ENCODE results near the gene GPC5. TPM values are rescaled to one million over a fixed set of nuclear protein-coding genes. Genes with fewer than 3 reads are reported as not detected.

GPC5 gene
- total and polyA plus RNA-seq, 4 donors: 0.51 to 22.4 (median 2.0) TPM

DNA sequence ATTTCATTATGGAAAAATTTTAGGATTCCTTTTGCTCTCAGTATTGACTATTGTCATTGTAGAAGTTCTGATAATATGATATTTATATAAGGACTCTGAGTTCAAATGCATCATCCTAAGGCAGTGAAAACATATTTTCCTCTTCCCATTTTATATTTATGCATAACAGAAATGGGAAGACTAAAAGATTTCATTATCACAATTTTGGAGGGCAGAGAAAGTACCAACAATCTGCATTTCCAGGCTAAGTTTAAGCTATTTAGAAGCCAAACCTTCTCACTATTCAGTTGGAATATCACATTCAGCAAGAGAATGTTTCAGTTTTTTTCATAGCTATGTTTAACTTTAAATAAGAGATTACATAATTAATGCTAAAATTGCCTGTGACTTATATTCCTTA, 1269.7 kb downstream of the GPC5 start:
- Histone ChIP-seq H3K9me3 (ENCODE audit: control insufficient read depth in 4 of 4, low read length in 3 of 4) (peaks cover 0 to 3% (median 0%) of the 10 kb centered on the region in 4 donors), H3K27me3 (ENCODE audit: control insufficient read depth in 4 of 4, insufficient read depth in 4 of 4, low read length in 3 of 4) (no peaks in the 10 kb centered on the region), H3K27ac (ENCODE audit: low read depth in 1 of 2, low read length in 2 of 2) (no peak overlapping the region), H3K9ac (ENCODE audit: low read depth in 1 of 2, low read length in 2 of 2) (no peak overlapping the region), H3K4me3 (ENCODE audit: low read depth in 1 of 3, low read length in 3 of 3) (no peak overlapping the region), H3K4me1 (ENCODE audit: control insufficient read depth in 4 of 4, insufficient read depth in 4 of 4, low read length in 3 of 4) (peaks cover 0 to 1% (median 0%) of the 10 kb centered on the region in 4 donors), H3K36me3 (ENCODE audit: control insufficient read depth in 4 of 4, insufficient read depth in 3 of 4, low read depth in 1 of 4, low read length in 3 of 4) (no peaks in the 10 kb centered on the region)
- DNase-seq (ENCODE audit: low spot score): no peak
- TF ChIP-seq EGR1 (IDR thresholded peaks at IDR 0.05; ENCODE audit: low read depth in 2 of 2): no peak
- TF ChIP-seq HNF4G (IDR thresholded peaks at IDR 0.05): no peak
- TF ChIP-seq TAF1 (conservative IDR thresholded peaks at IDR 0.05): no peak
- no peak for TF ChIP-seq NR2F2 (IDR thresholded peaks at IDR 0.05)
- TF ChIP-seq, protein P1, sequence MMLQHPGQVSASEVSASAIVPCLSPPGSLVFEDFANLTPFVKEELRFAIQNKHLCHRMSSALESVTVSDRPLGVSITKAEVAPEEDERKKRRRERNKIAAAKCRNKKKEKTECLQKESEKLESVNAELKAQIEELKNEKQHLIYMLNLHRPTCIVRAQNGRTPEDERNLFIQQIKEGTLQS (IDR thresholded peaks at IDR 0.05): no peak
- TF ChIP-seq YY1 (IDR thresholded peaks at IDR 0.05): no peak
- TF ChIP-seq, protein P2, sequence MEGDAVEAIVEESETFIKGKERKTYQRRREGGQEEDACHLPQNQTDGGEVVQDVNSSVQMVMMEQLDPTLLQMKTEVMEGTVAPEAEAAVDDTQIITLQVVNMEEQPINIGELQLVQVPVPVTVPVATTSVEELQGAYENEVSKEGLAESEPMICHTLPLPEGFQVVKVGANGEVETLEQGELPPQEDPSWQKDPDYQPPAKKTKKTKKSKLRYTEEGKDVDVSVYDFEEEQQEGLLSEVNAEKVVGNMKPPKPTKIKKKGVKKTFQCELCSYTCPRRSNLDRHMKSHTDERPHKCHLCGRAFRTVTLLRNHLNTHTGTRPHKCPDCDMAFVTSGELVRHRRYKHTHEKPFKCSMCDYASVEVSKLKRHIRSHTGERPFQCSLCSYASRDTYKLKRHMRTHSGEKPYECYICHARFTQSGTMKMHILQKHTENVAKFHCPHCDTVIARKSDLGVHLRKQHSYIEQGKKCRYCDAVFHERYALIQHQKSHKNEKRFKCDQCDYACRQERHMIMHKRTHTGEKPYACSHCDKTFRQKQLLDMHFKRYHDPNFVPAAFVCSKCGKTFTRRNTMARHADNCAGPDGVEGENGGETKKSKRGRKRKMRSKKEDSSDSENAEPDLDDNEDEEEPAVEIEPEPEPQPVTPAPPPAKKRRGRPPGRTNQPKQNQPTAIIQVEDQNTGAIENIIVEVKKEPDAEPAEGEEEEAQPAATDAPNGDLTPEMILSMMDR (IDR thresholded peaks at IDR 0.05; ENCODE audit: low read depth, low read length, missing input control): no peak
- TF ChIP-seq JUND (IDR thresholded peaks at IDR 0.05): no peak
- TF ChIP-seq GABPA (IDR thresholded peaks at IDR 0.05 in 1 of 2, conservative IDR thresholded peaks at IDR 0.05 in 1 of 2): no peak
- TF ChIP-seq SP1 (IDR thresholded peaks at IDR 0.05): no peak
- no peak for TF ChIP-seq HNF4A (conservative IDR thresholded peaks at IDR 0.05)
- TF ChIP-seq, protein P3, sequence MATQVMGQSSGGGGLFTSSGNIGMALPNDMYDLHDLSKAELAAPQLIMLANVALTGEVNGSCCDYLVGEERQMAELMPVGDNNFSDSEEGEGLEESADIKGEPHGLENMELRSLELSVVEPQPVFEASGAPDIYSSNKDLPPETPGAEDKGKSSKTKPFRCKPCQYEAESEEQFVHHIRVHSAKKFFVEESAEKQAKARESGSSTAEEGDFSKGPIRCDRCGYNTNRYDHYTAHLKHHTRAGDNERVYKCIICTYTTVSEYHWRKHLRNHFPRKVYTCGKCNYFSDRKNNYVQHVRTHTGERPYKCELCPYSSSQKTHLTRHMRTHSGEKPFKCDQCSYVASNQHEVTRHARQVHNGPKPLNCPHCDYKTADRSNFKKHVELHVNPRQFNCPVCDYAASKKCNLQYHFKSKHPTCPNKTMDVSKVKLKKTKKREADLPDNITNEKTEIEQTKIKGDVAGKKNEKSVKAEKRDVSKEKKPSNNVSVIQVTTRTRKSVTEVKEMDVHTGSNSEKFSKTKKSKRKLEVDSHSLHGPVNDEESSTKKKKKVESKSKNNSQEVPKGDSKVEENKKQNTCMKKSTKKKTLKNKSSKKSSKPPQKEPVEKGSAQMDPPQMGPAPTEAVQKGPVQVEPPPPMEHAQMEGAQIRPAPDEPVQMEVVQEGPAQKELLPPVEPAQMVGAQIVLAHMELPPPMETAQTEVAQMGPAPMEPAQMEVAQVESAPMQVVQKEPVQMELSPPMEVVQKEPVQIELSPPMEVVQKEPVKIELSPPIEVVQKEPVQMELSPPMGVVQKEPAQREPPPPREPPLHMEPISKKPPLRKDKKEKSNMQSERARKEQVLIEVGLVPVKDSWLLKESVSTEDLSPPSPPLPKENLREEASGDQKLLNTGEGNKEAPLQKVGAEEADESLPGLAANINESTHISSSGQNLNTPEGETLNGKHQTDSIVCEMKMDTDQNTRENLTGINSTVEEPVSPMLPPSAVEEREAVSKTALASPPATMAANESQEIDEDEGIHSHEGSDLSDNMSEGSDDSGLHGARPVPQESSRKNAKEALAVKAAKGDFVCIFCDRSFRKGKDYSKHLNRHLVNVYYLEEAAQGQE (IDR thresholded peaks at IDR 0.05): no peak
- no peak for TF ChIP-seq RAD21 (IDR thresholded peaks at IDR 0.05)
- TF ChIP-seq FOXA2 (IDR thresholded peaks at IDR 0.05): no peak

DNA sequence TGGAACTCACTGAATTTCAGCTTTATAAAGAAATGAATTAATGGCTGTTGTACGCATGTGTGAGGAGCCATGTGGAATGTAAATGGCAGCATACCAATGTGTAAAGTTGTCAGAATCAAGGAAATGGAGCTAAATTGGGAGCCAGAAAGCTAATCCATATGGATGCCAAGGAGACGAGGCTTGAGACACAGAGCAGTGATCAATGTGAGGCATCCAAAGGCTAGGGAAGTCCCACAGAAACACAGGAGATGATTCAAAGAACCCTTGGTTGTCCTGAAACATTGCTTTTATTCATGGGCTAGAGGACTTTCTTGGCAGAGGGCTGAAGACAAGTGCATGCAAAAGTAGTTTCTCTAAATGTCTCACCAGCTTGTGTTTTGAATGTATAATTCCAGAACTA, 1271.7 kb downstream of the GPC5 start:
- no peaks in the 10 kb centered on the region for H3K36me3 ChIP-seq (ENCODE audit: control insufficient read depth in 4 of 4, insufficient read depth in 3 of 4, low read depth in 1 of 4, low read length in 3 of 4)
- H3K27ac ChIP-seq (ENCODE audit: low read depth in 1 of 2, low read length in 2 of 2): no peak overlapping the region
- WGBS: 92% methylated on average over 2 of the region's 2 CpGs
- DNase-seq (ENCODE audit: low spot score): no peak
- TF ChIP-seq EGR1 (IDR thresholded peaks at IDR 0.05; ENCODE audit: low read depth in 2 of 2) (no peak), FOXA2 (IDR thresholded peaks at IDR 0.05) (no peak), HNF4G (IDR thresholded peaks at IDR 0.05) (no peak), GABPA (IDR thresholded peaks at IDR 0.05 in 1 of 2, conservative IDR thresholded peaks at IDR 0.05 in 1 of 2) (no peak), FOXA1 (IDR thresholded peaks at IDR 0.05) (no peak), RXRA (IDR thresholded peaks at IDR 0.05) (no peak), YY1 (IDR thresholded peaks at IDR 0.05) (no peak)
- TF ChIP-seq, protein P4, sequence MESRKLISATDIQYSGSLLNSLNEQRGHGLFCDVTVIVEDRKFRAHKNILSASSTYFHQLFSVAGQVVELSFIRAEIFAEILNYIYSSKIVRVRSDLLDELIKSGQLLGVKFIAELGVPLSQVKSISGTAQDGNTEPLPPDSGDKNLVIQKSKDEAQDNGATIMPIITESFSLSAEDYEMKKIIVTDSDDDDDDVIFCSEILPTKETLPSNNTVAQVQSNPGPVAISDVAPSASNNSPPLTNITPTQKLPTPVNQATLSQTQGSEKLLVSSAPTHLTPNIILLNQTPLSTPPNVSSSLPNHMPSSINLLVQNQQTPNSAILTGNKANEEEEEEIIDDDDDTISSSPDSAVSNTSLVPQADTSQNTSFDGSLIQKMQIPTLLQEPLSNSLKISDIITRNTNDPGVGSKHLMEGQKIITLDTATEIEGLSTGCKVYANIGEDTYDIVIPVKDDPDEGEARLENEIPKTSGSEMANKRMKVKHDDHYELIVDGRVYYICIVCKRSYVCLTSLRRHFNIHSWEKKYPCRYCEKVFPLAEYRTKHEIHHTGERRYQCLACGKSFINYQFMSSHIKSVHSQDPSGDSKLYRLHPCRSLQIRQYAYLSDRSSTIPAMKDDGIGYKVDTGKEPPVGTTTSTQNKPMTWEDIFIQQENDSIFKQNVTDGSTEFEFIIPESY (IDR thresholded peaks at IDR 0.05): no peak
- TF ChIP-seq, protein P2 (IDR thresholded peaks at IDR 0.05; ENCODE audit: low read depth, low read length, missing input control): no peak
- TF ChIP-seq, protein P1 (IDR thresholded peaks at IDR 0.05): no peak
- TF ChIP-seq, protein P3 (IDR thresholded peaks at IDR 0.05): no peak
- no peak overlapping the region for H3K4me3 ChIP-seq (ENCODE audit: low read depth in 1 of 3, low read length in 3 of 3)
- no peak overlapping the region for H3K9ac ChIP-seq (ENCODE audit: low read depth in 1 of 2, low read length in 2 of 2)
- H3K27me3 ChIP-seq (ENCODE audit: control insufficient read depth in 4 of 4, insufficient read depth in 4 of 4, low read length in 3 of 4): no peaks in the 10 kb centered on the region
- H3K9me3 ChIP-seq (ENCODE audit: control insufficient read depth in 4 of 4, low read length in 3 of 4): peaks cover 0 to 3% (median 0%) of the 10 kb centered on the region in 4 donors
- H3K4me1 ChIP-seq (ENCODE audit: control insufficient read depth in 4 of 4, insufficient read depth in 4 of 4, low read length in 3 of 4): no peaks in the 10 kb centered on the region
